Activated CD8-positive, alpha-beta memory T cell treated with anti-CD3 and anti-CD28 coated beads, Interleukin-2, amount 50 U/mL, for 1 hour (primary cell): ENCODE data around the gene FOXC1.

Experiments
- DNase-seq: peaks from one replicate; pipeline ENCODE4 v3.0.0-alpha.2; 2020; ENCODE audit errors: extremely low read depth

FOXC1 gene

DNA sequence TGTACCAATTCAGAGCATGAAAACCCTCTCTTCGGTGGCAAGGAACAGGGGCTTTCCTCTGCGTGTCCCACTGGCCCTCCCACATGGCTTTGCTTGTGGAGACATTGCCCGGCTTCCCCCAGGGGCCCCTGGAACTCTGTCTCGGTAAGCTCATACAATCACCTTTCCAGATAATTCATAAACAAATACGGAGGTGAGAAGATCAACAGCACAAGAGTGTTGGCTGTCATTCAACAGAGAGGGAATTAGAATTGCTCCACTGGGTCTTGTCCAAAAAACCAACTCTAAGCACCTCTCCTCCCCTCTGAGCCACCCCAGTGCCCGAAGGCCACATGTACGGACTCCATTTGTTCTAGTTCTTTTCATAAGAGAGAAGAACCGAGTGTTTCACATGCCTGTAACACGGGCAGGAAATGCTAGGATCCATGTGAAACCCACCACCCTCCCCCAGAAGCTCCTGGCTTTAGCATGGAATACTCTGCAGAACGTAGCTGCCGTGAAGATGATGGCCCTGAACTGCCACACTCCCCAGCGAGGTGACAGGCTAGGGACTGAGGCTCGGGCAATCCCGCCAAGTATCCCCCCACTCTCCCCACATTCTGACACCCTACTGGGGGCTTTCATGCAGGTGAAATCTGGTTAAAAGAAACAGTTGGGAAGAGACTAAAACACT, 24.6 kb upstream of the FOXC1 start:
- DNase-seq, result no peak

DNA sequence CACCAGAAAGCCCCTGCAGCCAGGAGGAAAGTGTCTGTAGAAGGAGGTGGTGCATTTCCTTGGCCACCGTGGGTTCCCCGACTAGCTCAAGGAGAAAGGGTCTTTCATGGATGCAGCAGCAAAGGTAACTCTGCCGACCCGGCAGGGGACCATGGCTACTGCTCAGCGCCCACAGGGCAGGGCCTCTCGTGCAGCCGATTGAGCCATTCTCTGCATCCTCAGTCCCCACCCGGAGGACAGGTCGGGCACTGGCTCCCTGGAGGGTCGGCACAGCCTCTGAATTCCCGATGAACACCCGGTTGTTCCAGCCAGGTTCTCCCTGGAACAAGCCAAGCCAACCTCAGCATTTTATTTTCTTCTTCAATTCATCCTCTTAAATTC, 24.1 kb upstream of the FOXC1 start:
- no peak for DNase-seq

DNA sequence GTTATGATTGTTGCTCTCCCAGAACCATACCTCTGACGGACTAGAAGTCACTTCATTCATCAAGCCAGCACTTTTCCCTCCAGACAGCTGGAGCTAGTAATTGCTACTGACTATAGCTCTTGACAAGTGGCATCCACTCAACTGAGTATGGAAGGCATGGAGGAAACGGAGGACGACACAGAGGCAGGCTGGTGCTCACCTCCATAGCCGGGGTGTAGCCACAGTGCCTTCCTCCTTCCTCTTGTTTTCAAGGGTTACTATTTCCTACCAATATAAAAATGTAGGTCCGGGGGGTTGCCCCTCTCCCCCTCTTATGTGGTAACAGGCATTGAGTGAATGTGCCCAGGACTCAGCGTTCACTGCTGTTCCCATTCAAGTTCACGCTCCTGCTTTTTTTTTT, 23.5 kb upstream of the FOXC1 start:
- no peak for DNase-seq

DNA sequence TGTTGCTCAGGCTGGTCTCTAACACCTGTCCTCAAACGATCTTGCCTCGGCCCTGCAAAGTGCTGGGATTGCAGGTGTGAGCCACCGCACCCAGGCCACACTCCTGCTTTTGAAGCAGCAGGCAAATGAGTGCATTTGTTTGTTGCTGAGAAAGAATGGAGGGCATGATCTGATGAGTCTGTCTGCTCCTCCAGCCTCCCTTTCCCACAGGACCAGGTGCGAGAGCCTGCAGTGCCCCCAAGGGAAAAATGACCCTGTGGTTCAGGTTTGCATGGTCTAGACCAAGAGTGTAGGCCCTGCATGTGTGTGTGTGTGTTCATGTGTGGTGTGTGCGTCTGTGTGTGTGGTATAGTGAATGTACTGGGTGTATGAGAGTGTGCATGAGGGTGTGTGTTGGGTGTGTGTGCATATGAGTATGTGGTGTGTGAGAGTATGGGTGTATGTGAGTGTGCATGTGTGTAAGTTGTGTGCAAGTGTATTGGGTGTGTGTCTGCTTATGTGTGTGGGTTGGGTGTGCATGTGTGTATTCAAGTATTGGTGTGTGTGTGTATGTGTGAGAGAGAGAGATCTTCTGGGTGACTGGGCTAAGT, 22.8 kb upstream of the FOXC1 start:
- no peak for DNase-seq

DNA sequence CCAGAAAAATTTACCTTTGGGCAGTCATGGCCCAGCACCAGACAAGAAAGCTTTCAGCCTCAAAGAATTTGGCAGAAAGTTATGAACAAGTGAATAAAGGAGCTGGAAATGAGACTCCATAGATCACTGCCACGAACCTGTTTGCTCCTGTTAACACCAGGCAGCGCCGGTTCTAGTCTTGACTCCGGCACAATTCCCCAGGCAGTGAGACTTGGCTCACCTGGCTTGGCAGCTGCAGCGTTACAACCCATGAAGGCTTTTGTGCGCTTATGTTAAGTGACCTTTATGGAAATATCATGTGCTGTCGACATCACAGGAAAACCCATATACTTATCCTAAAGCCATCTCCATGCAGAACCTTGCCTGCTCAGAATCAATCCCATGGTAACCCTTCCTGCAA, 22.2 kb upstream of the FOXC1 start:
- DNase-seq, result no peak

DNA sequence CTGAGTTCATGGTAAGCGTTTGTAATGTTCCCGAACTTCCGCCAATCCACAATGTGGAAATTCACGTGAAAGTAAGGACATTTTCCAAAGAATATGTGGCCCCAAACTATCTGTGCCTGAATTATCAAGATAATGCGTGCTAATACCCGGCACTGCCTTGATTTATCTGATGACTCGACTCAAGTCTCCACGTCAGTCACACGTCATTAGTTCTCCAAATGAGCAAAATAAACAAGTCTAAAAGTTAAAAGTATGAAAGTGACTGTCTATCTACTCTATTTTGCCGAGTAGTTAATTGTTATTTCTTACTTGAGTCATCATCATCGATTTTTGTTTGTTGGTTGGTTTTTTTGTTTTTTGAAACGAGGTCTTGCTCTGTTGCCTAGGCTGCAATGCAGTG, 21.7 kb upstream of the FOXC1 start:
- no peak for DNase-seq

DNA sequence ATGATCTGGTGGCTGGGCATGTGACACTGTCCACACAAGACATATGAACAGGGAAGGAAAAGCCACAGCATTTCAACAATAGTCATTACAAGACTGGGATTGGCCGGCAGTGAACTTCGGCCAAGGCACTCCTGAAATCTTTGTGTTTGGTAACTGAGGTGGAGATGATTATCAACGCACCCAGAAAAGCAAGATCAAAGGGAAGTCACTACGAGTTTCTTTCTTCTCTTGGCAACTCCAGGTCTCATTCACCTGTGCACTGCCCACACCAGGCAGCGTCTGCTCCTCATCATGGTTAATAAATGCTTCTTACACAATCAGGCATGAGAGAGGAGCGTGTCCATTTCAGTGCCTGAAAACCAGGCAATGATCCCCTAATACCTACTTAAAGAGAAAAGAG, 20.5 kb upstream of the FOXC1 start:
- DNase-seq, result no peak

DNA sequence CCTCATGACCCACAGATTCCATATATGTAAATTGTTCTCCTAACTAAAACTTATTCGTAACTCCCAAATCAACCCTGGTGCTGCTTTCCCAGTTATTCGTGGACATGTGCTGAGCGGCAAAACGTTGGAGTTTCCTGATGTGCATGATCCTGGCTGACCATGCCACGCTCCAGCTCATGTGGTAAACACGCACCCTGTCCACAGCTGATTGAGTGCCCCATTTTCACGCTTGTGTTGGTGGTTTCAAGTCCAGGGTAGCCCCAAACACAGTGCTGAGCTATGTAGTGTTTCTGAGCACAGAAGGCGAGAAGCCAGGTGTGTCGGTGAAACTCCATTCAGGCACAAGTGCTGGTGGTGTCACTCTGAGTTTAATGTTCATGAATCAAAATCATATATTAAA, 19.1 kb upstream of the FOXC1 start:
- no peak for DNase-seq

DNA sequence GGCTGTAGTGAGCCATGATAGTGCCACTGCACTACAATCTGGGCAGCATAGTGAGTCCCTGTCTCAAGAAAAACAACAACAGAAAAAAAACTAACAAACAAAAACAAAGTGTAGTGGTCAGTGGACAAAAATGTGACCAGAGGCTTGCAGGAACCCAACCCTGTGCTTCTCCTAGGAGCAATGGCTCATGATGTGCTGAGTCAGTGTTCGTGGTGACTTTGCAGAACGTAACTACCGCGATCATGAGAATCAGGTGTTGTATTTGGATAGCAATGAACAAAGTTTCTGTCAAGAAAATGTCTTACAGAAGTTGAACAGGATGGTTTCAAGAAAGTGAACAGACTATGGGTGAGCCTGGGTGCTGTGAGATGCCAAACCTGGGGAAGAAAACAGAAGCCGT, 18.5 kb upstream of the FOXC1 start:
- no peak for DNase-seq

DNA sequence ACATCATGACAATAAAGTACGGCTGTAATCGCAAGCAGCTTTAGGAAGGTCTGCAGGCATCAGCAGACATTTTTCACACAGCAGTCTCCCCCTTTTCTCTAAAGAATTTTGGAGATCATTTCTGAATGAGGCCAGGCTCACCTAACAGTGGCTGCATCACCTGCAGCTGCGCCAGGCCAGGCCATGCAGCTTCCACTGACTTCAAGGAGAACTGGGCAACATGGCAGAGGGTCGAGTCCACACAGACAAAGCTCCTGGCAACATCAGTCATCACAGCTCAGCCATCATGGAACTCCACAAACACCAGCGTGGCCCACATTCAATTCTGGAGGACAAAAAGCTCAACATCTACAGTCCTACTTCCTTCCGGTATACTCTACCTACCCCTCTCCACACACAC, 17.8 kb upstream of the FOXC1 start:
- no peak for DNase-seq

DNA sequence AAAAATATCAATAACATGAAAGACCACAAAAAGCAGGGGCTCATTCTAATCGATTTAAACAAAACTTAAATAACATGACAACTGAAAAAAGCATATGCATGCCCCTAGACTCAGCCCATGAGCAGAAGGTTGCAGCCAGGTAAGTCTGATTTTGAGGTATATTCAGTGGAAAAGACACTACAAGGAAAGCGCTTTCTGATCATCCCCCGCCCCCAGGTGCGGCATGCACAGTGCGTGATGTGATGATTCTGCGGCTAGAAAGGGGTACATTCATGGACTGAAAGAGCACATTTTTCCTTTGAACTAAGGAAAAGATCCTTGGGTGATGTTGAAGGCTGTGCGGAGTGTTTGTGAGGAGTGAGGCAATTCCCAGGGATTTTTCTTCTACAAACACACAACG, 16.9 kb upstream of the FOXC1 start:
- no peak for DNase-seq

DNA sequence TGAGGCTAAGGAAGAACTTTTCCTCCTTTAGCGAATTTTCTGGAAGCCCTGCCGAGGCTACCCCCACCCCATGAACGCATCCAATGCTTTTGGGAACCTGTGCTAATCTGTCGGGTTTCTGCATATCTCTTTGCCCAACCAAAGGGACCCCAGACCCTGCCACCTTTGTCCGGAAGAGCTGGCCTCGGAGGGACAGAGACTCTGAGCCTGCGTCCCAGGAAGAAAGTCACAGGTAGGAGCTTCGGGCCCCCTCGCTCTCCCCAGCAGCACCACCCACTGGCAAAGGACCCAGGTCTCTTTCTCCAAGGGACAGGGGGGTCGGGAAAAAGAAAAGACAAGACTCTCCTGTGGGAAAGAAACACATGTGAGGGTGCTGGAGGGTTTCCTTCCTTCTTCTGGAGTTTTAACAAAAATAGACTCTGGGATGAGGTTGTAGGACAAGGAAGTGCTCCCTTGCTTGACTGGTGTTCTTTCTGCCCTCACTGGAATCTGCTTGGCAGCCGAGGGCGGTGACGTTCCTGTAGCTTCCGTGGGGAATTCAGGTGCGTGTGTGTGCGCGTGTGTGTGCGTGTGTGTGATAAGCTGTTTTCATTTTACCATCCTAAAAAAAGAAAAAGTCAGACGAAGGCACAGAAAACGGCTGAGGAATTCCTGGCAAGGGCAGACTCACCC, 16.3 kb upstream of the FOXC1 start:
- DNase-seq, result no peak

DNA sequence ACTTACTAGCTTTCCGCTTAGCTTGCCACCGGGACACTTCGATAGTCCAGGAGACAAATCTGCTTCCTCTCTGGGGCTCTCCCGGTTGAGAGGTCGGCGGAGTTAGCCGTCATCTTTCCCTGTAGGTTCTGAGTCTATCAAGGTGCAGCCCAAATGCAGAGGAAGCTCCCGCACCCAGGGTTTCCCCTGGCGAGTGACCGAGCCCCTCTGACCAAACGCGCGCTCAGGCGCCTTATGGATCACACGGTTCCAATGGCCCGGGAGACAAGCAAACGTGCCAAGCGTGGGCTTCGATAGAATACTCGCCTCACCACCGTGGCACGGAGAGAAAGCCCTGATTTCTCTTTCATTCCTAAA, 15.8 kb upstream of the FOXC1 start:
- DNase-seq, result no peak

DNA sequence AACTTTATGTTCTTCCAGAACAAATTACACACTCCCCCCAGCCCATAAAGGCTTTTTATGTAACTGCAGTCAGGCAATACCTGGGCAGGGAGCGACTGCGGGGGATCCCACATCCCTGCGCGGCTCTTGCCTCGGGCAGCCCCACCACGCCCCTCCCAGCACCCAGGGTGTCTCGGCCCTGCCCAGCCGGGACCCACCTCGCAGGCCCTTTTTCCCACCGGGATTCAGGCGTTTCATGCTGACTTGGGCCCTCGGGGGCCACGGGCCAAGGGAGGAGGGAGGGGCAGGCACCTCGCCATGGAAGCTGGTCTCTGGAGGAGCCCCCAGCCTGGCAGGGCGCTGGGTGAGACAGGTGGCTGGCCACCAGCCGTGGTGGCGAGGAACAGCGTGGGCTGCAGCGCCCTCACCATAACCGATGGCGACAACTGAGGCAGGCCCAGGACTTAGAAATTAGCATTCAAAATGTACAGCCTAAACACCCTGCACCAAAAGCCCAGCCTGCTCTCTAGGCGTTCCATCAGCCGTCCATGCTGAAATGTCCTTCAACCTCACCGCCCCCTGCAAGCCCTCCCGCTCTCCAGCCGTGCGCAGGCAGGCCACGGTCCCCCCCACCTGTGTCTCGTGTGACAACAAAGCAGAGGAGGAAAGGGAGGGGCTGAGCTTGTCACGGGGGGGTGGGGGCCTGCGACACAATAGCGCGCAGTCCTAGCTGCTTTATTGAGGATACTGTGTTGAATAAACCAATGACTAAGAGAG, 15.1 kb upstream of the FOXC1 start:
- DNase-seq, result no peak

DNA sequence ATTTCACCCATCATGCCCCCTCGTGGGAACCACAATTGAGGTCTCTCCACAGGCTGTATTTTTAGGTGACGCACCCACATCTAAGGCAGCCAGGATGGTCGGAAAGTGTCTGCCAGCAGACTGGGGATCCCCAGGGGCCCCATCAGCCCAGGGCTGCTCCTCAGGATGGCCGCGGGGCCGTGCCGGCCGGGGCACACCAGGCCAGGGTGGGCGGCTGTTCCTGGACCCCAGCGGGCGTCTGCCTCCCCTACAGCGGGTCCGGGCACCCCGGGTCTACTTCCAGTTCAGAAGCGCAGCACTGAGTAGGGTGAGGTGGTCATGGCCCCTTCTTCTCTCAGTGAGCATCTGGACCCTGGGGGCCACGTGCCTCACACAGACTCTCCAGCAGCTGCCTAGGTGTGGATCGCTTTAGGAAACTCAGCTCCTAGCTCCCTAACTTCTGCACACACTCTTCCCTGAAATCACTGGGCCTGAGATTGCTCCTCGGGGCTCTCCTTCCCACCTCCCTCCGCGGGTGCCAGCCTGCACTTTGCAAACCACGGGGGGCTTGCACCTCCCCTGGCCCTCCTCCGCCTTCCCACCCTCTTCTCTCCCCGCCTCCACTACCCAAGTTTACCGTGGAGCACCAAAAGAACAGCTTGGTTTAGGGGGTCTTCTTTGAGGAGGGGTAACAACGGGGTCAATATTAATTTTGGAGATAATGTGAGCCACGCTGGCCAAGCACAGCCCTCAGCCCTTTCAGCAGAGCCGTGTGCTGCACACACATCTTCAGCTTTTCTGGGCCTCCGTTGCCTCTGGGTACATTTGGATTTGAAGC, 14.2 kb upstream of the FOXC1 start:
- DNase-seq, result no peak

DNA sequence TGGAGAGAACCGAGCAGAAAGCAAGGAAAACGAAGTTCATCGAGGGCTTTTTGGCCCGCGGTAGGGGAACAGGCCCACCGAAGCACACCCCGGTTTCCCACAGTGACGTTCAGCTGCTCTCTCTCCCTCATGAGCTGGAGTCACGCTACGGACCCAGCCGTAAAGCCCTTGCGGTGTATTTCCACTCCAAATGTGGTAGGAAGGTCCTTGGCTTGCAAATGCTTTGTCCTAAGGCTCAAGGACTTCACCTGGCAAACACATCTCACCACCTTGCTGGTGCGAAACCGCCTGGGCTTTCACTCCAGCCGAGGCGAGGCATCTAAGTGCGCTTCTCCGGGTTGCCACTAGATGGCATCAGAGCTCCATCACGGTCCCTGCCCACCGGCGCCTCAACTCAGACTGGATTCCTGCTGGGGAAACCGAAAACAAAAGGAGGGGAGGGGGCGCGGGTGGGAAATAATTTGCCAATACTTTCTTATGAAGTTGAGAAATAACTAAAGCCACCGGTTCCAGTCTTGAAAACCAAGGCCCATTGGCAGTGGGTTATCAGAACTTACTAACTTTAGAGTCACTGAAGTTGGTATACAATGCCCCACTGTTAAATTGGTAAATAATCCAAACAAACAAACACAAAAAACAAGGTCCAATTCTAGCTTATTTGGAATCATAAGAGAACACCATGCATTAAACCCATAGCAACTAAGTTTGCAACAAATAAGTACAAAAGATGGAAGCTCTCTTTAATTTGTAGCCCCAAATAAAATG, 13.4 kb upstream of the FOXC1 start:
- DNase-seq, result no peak

DNA sequence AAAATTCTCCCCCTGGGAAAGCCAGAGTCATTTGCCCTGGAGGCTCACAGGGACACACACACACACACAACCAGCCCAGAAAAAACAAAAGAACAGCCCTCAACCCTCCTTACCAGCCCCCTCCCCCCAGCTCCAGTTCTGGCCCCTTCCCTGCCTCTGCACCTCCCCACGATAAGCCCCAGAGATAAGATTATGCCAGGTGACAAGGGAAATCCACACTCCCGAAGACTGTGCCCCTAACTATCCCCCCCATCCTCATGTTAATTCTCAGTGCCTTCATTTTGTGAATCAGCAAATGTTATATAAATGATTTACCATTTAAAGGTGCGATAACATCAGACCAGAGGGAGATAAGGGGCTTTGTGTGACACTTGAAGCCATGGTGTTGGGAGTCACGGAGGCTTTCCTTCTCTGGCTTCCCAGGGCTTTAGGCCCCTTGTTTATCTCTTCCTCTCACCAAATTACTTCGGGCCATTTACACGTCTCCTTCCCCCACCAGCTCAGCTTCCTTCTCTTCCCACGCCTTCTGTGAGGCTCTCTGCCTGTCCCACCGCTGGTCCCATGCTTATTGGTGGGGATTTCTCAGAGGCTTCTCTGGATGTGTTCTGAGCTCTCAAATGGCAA, 12.5 kb upstream of the FOXC1 start:
- no peak for DNase-seq

DNA sequence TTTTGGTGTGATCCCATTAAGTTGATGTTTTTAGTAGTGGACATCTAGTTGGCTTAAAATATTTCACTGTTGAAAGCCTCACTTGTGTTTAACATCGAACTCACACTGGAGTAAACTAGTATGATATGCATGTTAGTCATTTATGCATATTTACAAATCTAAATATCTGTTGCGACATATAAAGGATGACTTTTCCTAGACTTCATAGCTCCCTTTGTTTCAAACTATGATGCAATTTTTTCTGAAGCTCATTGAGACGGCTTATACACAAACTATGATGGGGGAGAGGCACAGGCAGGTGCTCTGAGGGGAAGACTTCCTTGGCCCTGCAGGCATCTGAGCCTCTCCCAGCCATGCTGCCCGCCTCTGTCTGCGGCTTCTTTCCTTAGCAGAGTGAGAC, 11.8 kb upstream of the FOXC1 start:
- DNase-seq, result no peak

DNA sequence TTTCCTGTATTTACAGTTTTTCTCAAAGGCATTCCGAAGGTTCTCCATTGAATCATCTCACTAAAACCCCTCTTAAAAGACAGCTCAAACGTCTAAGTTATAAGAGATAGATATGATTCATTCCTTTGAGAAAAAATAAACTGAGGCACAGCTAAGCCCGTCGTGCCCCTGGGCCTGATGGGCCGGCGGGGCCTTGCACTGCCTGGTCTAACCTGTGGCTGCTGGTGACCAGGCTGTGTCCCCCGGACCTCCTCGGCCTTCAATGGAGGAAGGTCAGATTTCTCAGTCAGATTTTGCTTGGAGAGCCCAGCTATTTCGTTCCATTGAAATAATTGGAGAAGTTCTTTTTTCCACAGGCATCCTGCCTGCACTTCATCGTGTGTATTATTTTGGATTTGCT, 11.3 kb upstream of the FOXC1 start:
- no peak for DNase-seq

DNA sequence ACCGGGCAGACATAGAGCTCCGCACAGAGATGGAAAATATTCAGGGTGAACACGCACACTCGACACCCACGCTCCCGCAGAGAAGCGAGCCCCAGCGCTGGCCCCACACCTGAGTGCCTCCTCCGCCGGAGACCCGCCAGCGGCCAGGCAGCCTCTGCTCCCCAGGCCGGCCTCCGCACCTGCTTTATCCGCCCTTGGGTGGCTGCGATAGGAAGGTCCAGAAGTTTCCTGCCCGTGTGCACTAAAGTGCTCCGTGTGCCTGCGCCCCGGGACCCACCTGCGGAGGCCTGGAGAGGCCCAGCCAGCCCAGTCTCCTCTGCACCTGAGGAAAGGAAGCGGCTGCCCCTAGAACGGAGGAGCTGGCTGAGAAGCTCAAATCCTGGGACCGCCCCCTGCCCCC, 10.8 kb upstream of the FOXC1 start:
- DNase-seq, result no peak

DNA sequence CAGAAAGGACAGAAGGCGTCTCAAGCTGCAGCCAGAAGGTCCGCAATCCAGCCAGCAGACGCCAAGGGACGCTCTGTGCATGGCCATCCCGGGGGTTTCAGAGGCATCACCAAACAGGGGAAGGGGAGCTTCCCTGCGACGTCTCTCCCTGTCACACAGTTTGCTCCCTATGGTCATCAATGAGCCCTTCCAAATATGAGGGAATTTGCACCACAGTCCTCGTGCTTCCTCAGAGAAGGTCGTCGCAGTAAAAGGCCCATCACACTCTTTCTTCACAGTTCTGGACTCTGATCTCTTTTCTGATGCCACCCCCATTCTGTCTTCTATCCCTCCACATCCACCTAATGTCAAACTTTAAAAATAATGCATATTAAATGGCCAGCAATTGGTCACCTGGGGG, 10.2 kb upstream of the FOXC1 start:
- DNase-seq, result no peak
